Sigmoid colon (tissue), 3 donors: ENCODE measurements around the gene MAD1L1.

ENCODE experiments used
- POLR2A ChIP-seq, 2 donors: fragments of 450-650 bp; IDR thresholded peaks; one replicate each; pipeline ENCODE4 v1.6.1; 2016; ENCODE audit warnings: antibody characterized with exemption in 2 of 2, mild to moderate bottlenecking in 2 of 2, moderate library complexity in 2 of 2
- TF ChIP-seq, protein P1 (sequence below), 4 experiments: fragments of 450-650 bp in 3 of 4; fragments of 200-600 bp in 1 of 4; IDR thresholded peaks; one replicate each; pipeline ENCODE4 v1.5.1; 2016 to 2019; ENCODE audit warnings: antibody characterized with exemption in 4 of 4, mild to moderate bottlenecking in 3 of 4, moderate library complexity in 2 of 4

DNA sequence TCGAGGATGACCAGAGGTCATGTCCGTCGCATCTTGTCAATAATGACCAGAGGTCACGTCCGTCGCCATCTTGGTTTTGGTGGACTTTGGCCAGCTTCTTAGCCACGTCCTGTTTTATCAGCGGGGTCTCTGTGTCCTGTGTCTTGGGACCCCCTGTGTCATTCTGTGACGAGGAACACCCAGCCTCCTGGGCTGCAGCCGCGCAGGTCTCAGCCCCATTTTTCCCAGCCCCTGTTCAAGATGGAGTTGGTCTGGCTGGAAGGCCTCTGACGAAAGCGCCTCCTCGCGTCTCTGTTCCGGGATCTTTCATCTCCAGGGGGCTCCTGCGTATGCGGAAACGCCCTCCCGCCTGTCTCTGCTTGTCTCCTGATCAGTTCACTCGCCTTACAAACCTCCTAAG, 428.4 kb downstream of the MAD1L1 start:
- TF ChIP-seq, protein P1, sequence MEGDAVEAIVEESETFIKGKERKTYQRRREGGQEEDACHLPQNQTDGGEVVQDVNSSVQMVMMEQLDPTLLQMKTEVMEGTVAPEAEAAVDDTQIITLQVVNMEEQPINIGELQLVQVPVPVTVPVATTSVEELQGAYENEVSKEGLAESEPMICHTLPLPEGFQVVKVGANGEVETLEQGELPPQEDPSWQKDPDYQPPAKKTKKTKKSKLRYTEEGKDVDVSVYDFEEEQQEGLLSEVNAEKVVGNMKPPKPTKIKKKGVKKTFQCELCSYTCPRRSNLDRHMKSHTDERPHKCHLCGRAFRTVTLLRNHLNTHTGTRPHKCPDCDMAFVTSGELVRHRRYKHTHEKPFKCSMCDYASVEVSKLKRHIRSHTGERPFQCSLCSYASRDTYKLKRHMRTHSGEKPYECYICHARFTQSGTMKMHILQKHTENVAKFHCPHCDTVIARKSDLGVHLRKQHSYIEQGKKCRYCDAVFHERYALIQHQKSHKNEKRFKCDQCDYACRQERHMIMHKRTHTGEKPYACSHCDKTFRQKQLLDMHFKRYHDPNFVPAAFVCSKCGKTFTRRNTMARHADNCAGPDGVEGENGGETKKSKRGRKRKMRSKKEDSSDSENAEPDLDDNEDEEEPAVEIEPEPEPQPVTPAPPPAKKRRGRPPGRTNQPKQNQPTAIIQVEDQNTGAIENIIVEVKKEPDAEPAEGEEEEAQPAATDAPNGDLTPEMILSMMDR (IDR thresholded peaks at IDR 0.05): no peak
- no peak for TF ChIP-seq POLR2A (IDR thresholded peaks at IDR 0.05)
